Subcutaneous abdominal adipose tissue (tissue), 5 donors: ENCODE data around the gene IFITM10.
"Not testable (repeated sequence)": the region's sequence is repeated elsewhere in the genome, so short reads cannot be mapped to it uniquely, and the experiment has no call there.

Experiments used
- H3K27ac ChIP-seq: one replicate; pipeline ENCODE4 v1.7.0; 2013; ENCODE audit warnings: low read depth, mild to moderate bottlenecking, inconsistent platforms, low read length, moderate library complexity
- H3K27me3 ChIP-seq, 5 donors: one replicate each; pipeline ENCODE4 v1.7.0; 2013; ENCODE audit warnings: low read length in 5 of 5, inconsistent platforms in 1 of 5; ENCODE audit not compliant: control insufficient read depth in 5 of 5, insufficient read depth in 4 of 5
- H3K36me3 ChIP-seq, 5 donors: one replicate each; pipeline ENCODE4 v1.7.0; 2013; ENCODE audit warnings: low read length in 5 of 5; ENCODE audit not compliant: control insufficient read depth in 5 of 5, insufficient read depth in 5 of 5
- H3K4me1 ChIP-seq, 5 donors: one replicate each; pipeline ENCODE4 v1.7.0; 2013; ENCODE audit warnings: low read length in 5 of 5, mild to moderate bottlenecking in 3 of 5, moderate library complexity in 1 of 5; ENCODE audit not compliant: control insufficient read depth in 5 of 5, insufficient read depth in 5 of 5
- H3K4me3 ChIP-seq, 5 donors: one replicate each; pipeline ENCODE4 v1.7.0; 2013; ENCODE audit warnings: low read length in 5 of 5, low read depth in 1 of 5
- H3K9ac ChIP-seq, 5 donors: one replicate each; pipeline ENCODE4 v1.7.0; 2013; ENCODE audit warnings: low read length in 5 of 5, mild to moderate bottlenecking in 4 of 5, moderate library complexity in 3 of 5
- H3K9me3 ChIP-seq, 5 donors: one replicate each; pipeline ENCODE4 v1.7.0; 2013; ENCODE audit warnings: low read length in 5 of 5; ENCODE audit not compliant: control insufficient read depth in 5 of 5
- donor health status: healthy.
- donor health status: healthy.
- donor health status: healthy.
- donor health status: healthy.
- donor health status: healthy.

IFITM10 gene

GRCh38 chr11:1770528-1770927 is 20.1 kb upstream of the IFITM10 start:
- Histone ChIP-seq H3K4me1 (peaks cover 0 to 15% (median 10%) of the 10 kb centered on the region in 5 donors), H3K27ac (no peak overlapping the region), H3K9me3 (no peaks in the 10 kb centered on the region), H3K27me3 (no peaks in the 10 kb centered on the region), H3K4me3 (no peak overlapping the region), H3K9ac (no peak overlapping the region), H3K36me3 (no peaks in the 10 kb centered on the region)

- Histone ChIP-seq H3K9ac (no peak overlapping the region), H3K27ac (no peak overlapping the region), H3K27me3 (no peaks in the 10 kb centered on the region), H3K36me3 (no peaks in the 10 kb centered on the region), H3K4me1 (peaks cover 0 to 15% (median 10%) of the 10 kb centered on the region in 5 donors), H3K4me3 (no peak overlapping the region), H3K9me3 (no peaks in the 10 kb centered on the region)
These were observed 19.7 kb upstream of the IFITM10 start for GRCh38 chr11:1770061-1770460.

DNA sequence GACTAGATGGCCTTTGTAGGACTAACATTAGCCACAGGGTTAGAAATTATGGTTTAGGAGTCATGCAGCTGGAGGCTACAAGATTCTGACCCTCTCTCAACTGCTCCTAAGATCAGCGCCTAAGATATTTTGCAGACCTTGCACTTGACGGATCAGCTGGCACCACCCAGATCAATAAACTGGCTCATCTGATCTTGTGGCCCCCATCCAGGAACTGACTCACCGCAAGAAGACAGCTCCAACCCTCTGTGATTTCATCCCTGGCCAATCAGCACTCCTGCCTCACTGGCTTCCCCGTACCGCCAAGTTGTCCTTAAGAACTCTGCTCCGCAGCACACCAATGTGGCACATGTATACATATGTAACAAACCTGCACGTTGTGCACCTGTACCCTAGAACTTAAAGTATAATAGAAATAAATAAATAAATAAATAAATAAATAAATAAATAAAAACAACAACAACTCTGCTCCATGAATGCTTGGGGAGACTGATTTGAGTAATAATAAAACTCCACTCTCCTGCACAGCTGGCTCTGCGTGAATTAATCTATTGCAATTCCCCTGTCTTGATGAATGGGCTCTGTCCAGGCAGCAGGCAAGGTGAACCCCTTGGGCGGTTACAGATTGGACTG is 19.0 kb upstream of the IFITM10 start:
- not testable (repeated sequence) for H3K27me3 ChIP-seq, H3K4me3 ChIP-seq, H3K9me3 ChIP-seq, H3K36me3 ChIP-seq, H3K9ac ChIP-seq, H3K27ac ChIP-seq
- H3K4me1 ChIP-seq = peaks cover 0 to 18% (median 13%) of the 10 kb centered on the region in 5 donors

- Histone ChIP-seq H3K36me3 (no peaks in the 10 kb centered on the region), H3K27me3 (no peaks in the 10 kb centered on the region), H3K4me3 (no peak overlapping the region), H3K9me3 (no peaks in the 10 kb centered on the region), H3K9ac (no peak overlapping the region), H3K27ac (no peak overlapping the region), H3K4me1 (peaks cover 0 to 25% (median 21%) of the 10 kb centered on the region in 5 donors)
These were observed 17.7 kb upstream of the IFITM10 start for GRCh38 chr11:1768141-1768469.

DNA sequence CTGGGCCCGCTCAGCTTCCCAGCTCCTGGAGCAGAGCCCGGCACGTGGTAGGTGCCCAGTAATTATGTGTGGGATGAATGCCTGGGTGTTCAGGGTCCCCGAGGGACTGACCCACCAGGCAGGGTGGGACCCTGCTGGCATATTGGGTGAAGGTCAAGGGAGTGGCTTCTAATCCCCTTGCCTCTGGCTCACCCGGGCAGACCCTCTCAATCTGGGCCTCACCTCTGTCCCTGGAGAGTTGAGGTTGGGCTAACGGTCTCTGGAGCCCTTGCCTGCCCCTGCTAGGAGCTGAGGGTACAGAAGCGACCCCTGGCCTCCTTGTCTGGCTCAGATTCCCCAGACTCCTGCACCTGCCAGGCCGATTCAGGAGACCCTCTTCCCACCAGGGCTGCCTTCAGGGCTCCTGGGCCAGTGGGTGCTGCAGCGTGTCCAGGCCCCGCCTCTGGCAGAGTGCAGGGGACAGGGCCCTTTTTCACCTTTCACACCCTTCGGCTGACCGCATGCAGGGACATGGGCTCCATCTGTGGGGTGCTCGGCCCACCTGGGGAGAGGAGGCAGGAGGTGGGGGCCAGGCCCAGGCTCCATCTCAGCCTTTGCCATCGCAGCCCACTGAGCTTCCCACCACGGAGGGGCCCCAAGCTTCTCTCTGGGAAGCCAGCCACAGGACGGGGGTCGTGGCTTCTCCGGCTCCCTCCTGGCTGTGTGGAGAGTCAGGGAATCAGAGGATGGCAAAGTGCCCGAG is 17.2 kb upstream of the IFITM10 start:
- Histone ChIP-seq H3K4me1 (peaks cover 0 to 28% (median 24%) of the 10 kb centered on the region in 5 donors), H3K27me3 (no peaks in the 10 kb centered on the region), H3K36me3 (no peaks in the 10 kb centered on the region), H3K4me3 (no peak overlapping the region), H3K9ac (no peak overlapping the region), H3K27ac (no peak overlapping the region), H3K9me3 (no peaks in the 10 kb centered on the region)

- Histone ChIP-seq H3K27ac (no peak overlapping the region), H3K27me3 (no peaks in the 10 kb centered on the region), H3K36me3 (no peaks in the 10 kb centered on the region), H3K4me1 (peaks cover 5 to 28% (median 24%) of the 10 kb centered on the region in 5 donors), H3K4me3 (no peak overlapping the region), H3K9me3 (no peaks in the 10 kb centered on the region), H3K9ac (no peak overlapping the region)
These were observed 16.5 kb upstream of the IFITM10 start for GRCh38 chr11:1766719-1767398.

DNA sequence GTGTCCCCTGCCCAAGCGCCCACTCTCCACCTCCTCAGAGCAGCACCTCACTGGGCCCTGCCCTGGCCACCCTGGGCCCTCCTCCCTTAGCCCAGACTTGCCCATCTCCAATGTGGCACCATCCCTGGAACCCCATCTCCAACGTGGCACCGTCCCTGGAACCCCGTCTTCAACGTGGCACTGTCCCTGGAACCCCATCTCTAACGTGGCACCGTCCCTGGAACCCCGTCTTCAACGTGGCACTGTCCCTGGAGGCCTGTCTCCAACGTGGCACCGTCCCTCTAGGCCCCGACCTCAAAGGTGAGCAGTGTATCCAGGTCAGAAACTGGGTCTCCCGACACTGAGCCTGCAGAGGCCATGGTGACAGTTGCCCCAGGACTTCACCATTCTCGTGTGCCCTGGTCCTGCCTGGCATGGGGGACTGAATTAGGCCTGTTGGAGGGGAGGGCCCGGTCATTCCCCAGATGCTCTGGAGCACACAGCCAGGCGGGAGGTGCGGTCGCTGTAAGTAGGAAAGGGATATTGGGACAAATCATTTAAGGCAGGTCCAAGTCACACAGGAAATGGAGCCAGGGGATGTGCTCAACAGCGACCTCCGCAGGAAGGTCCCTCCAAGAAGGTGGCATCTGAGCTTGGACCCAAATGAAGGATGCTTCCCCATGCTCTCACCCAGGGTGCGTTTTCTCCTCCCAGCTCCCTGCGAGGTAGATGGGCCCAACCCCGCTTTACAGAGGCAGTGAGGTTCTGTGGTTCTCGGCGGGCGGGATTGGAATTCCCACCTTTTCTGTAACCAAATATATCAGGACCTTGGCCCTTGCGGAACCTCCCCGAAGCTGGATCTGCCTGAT is 15.7 kb upstream of the IFITM10 start:
- Histone ChIP-seq H3K4me1 (peaks cover 5 to 33% (median 29%) of the 10 kb centered on the region in 5 donors), H3K27me3 (no peaks in the 10 kb centered on the region), H3K36me3 (peaks cover 0 to 4% (median 2%) of the 10 kb centered on the region in 5 donors), H3K27ac (no peak overlapping the region), H3K4me3 (no peak overlapping the region), H3K9me3 (no peaks in the 10 kb centered on the region), H3K9ac (no peak overlapping the region)

DNA sequence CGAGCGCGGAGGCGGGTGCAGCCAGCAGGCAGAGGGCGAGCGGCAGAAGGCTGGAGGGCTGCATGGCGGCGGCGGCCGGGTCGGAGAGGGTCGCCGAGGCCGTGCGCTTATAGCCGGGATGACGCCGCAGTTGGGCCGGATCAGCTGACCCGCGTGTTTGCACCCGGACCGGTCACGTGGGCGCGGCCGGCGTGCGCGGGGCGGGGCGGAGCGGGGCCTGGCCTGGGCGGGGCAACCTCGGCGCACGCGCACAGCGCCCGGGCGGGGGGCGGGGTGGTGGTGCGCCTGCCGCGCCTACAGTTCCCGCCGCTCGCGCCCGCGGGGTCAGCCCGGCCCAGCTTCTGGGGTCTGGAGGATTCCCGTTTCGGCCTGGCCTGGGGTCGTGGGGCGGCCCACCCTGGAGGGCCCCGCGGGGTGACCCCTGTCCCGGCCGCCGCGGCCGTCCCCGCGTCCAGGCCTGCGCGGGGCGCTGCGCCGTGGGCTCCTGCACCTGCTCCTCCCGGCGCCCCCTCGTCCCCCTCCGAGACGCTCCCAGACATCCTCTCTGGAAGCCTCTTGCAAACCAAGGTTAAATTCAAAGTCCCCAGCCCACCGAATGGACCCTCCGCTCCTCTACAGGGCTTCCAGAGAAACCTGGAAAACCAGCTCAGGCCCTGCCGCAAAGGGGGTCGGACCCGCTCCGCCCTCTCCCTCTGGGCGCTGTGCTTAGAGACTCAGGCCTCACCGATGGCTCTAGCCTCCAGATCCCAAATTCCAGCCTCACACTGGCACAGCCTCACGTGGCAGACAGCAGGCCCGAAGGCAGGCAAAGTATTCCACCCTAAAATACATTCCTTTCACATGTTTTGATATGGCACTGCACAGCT is 13.6 kb upstream of the IFITM10 start, which contains the start of gene CTSD:
CTSD (minus strand) TSS at position 132 of the 866 bp plus-strand sequence; CDS start at position 64, 68 bp downstream.
- H3K9me3 ChIP-seq = no peaks in the 10 kb centered on the region
- peaks cover 0 to 16% (median 8%) of the 10 kb centered on the region in 5 donors for H3K36me3 ChIP-seq
- peak within 1 kb of the TSS; percentile 56 to 88 (median 87) for H3K9ac ChIP-seq
- peak within 1 kb of the TSS; percentile 67 to 78 (median 72) for H3K4me3 ChIP-seq
- H3K27me3 ChIP-seq = no peaks in the 10 kb centered on the region
- H3K27ac ChIP-seq = peak within 1 kb of the TSS; percentile 90
- peaks cover 8 to 53% (median 49%) of the 10 kb centered on the region in 5 donors for H3K4me1 ChIP-seq

DNA sequence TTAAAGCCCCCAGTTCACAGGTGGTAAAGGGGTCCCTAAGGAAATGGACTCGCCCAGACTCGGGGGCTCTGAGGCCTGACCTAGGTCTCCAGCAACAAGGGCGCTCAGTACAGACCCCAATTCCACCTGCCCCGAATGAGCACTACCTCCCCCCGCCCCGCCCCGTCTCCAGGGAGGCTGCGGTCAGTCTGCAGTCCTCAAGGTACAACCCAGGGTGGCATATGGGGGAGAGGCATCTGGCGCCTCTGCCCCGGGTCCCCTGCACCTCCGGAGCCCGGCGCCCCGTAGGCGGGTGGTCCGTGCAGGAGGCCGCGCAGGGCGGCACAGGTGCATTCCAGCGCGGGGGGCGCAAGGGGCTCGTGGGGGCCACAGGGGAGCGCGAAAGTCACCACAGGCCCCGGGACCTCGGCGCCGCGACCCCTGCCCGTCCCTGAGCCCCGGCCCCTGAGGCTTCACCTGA is 13.0 kb upstream of the IFITM10 start:
- Histone ChIP-seq H3K4me1 (peaks cover 8 to 60% (median 56%) of the 10 kb centered on the region in 5 donors), H3K36me3 (peaks cover 0 to 23% (median 12%) of the 10 kb centered on the region in 5 donors), H3K27ac (peak overlapping the region; percentile 90), H3K9ac (peak overlapping the region; percentile 56 to 88 (median 87)), H3K4me3 (peak overlapping the region; percentile 67 to 78 (median 72)), H3K9me3 (no peaks in the 10 kb centered on the region), H3K27me3 (no peaks in the 10 kb centered on the region)
